Measurements from ENCODE around the gene SEZ6.
A peak's percentile ranks its signal among the peaks of the same experiment; 100 is the strongest.

Gene SEZ6

GRCh38 chr17:29005936-29006511 lies at the start of gene SEZ6:
Gene SEZ6 (minus strand): TSS chr17:29006033. CDS start chr17:29005869, 164 bp downstream.
- peak; percentile 34 for DNase-seq

GRCh38 chr17:29054835-29055234 lies 49.0 kb upstream of the SEZ6 start:
- no peak for DNase-seq

GRCh38 chr17:29051731-29052130 lies 45.9 kb upstream of the SEZ6 start:
- no peak for DNase-seq

GRCh38 chr17:29051194-29051593 lies 45.4 kb upstream of the SEZ6 start:
- no peak for DNase-seq

GRCh38 chr17:29050176-29050575 lies 44.3 kb upstream of the SEZ6 start:
- DNase-seq = no peak

- DNase-seq = no peak
These were observed 43.8 kb upstream of the SEZ6 start for GRCh38 chr17:29049541-29050145.

GRCh38 chr17:29048440-29049368 lies 42.9 kb upstream of the SEZ6 start:
- no peak for DNase-seq

- DNase-seq = no peak
These were observed 40.6 kb upstream of the SEZ6 start for GRCh38 chr17:29046473-29046839.

GRCh38 chr17:29045734-29046472 lies 40.1 kb upstream of the SEZ6 start:
- DNase-seq = no peak

GRCh38 chr17:29045026-29045425 lies 39.2 kb upstream of the SEZ6 start:
- DNase-seq = no peak

- no peak for DNase-seq
These were observed 37.8 kb upstream of the SEZ6 start for GRCh38 chr17:29043539-29044145.

- DNase-seq = no peak
These were observed 37.1 kb upstream of the SEZ6 start, which contains the start of gene PIPOX for GRCh38 chr17:29042679-29043538. Gene PIPOX (plus strand): TSS chr17:29043141. CDS start chr17:29043226, 85 bp downstream.

- no peak for DNase-seq
These were observed 36.3 kb upstream of the SEZ6 start for GRCh38 chr17:29042026-29042678.

- no peak for DNase-seq
These were observed 35.7 kb upstream of the SEZ6 start for GRCh38 chr17:29041571-29041970.

GRCh38 chr17:29041091-29041490 lies 35.3 kb upstream of the SEZ6 start:
- no peak for DNase-seq

GRCh38 chr17:29039764-29040598 lies 34.1 kb upstream of the SEZ6 start:
- DNase-seq = no peak

GRCh38 chr17:29038085-29038795 lies 32.4 kb upstream of the SEZ6 start:
- no peak for DNase-seq

- DNase-seq = no peak
These were observed 31.9 kb upstream of the SEZ6 start for GRCh38 chr17:29037739-29038084.

- no peak for DNase-seq
These were observed 30.8 kb upstream of the SEZ6 start for GRCh38 chr17:29036584-29036983.

GRCh38 chr17:29034510-29034909 lies 28.7 kb upstream of the SEZ6 start:
- no peak for DNase-seq
